Activated T-cell treated with anti-CD3 and anti-CD28 coated beads, Interleukin-2, amount 50 U/mL, for 24 hours (primary cell): ENCODE data around the gene KRTAP10-2.

Experiments used
- DNase-seq: peaks from one replicate; pipeline ENCODE4 v3.0.0-alpha.2; 2020
- H3K27ac Mint-ChIP-seq: 2 replicates; pipeline ENCODE4 v1.8.0; 2020; ENCODE audit warnings: mild to moderate bottlenecking, mixed read lengths
- H3K27me3 Mint-ChIP-seq: 2 replicates; pipeline ENCODE4 v1.8.0; 2020; ENCODE audit warnings: mixed read lengths
- H3K36me3 Mint-ChIP-seq: 2 replicates; pipeline ENCODE4 v1.8.0; 2020; ENCODE audit warnings: low read depth, mixed read lengths
- H3K4me1 Mint-ChIP-seq: 2 replicates; pipeline ENCODE4 v1.8.0; 2020; ENCODE audit warnings: low read depth, mixed read lengths
- H3K4me3 Mint-ChIP-seq: 2 replicates; pipeline ENCODE4 v1.8.0; 2020; ENCODE audit warnings: mild to moderate bottlenecking, moderate library complexity, mixed read lengths
- H3K9me3 Mint-ChIP-seq: 2 replicates; pipeline ENCODE4 v1.8.0; 2020; ENCODE audit warnings: mixed read lengths

KRTAP10-2 gene

DNA sequence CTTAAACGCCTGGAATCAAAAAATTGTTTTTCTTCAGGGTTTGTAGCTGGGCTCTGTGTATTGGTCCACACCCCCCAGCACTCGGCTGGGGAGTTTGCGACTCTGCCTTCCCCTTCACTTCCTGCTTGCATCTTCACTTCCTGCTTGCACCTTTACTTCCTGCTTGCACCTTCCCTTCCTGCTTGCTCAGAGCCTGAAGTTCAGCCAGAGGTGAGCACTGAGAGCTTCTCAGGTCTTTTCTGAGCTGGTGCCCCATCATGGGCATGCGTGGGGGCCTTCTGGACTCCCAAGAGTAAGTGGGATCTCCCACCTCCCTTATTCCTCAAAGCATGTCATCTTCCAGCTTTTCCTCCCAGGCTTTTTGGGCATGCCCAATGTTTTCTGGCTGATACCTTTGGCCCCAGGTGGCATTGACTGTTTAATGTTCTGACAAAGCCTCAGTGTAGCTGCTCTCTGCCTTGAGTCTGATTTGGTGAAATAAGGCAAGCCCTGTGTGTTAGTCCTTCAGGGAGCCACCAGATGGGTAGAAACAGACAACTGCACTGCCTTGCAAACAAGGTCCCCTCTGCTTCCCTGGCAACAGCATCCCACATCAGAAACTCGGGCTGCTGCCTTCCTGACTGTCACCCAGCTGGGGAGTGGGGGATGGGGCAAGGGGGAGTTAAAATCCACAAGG, 3.5 kb downstream of the KRTAP10-2 start:
- H3K36me3 Mint-ChIP-seq: peaks cover 18% of the 10 kb centered on the region
- peaks cover 15% of the 10 kb centered on the region for H3K9me3 Mint-ChIP-seq
- H3K4me3 Mint-ChIP-seq: peak overlapping the region; percentile 53
- no peaks in the 10 kb centered on the region for H3K27me3 Mint-ChIP-seq
- peak; percentile 52 for DNase-seq
- H3K27ac Mint-ChIP-seq: peak overlapping the region; percentile 91
- H3K4me1 Mint-ChIP-seq: peaks cover 24% of the 10 kb centered on the region

DNA sequence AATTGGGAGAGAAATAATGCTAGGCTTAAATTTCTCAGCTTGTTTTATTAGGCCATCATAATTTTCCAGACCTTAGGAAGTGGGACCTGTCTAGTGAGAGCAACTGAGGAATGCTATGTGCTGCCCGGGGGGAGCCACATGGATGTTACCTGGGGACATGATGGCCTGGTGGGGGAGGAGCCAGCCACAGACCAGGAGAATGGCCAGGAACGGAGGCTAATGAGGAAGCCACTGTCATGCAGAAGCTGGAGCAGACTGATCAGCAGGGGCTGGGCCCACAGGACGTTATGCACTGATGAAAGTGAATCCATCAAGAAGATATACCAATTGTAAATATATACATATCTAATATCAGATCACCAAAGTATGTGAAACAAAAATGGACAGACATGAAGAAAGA, 6.7 kb downstream of the KRTAP10-2 start:
- no peak overlapping the region for H3K4me3 Mint-ChIP-seq

DNA sequence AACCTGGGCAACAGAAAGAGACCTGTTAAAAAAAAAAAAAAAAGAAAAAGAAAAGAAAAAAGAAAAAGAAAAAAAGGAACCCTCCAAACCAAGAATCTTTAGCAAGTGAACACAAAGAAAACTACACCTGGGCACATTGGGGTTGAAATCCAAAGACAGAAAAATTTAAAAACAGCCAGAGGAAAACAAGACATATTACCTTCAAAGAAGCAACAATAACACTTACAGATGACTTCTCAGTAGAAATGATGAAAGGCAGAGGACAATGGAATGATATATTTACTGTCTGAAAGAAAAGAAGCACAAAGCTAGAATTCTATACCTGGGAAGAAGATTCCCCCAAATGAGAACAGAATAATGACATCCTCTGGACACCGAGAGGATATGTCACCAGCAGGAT, 8.6 kb downstream of the KRTAP10-2 start:
- Mint-ChIP-seq H3K27me3 (no peaks in the 10 kb centered on the region), H3K4me1 (peaks cover 9% of the 10 kb centered on the region), H3K4me3 (no peak overlapping the region), H3K9me3 (peaks cover 14% of the 10 kb centered on the region), H3K27ac (no peak overlapping the region), H3K36me3 (peaks cover 16% of the 10 kb centered on the region)
- no peak for DNase-seq

More for the DNA sequence above, 6.7 kb downstream of the KRTAP10-2 start:
- Mint-ChIP-seq H3K9me3 (peaks cover 15% of the 10 kb centered on the region), H3K27me3 (no peaks in the 10 kb centered on the region), H3K36me3 (peaks cover 18% of the 10 kb centered on the region), H3K4me1 (peaks cover 24% of the 10 kb centered on the region), H3K27ac (no peak overlapping the region)
- no peak for DNase-seq

DNA sequence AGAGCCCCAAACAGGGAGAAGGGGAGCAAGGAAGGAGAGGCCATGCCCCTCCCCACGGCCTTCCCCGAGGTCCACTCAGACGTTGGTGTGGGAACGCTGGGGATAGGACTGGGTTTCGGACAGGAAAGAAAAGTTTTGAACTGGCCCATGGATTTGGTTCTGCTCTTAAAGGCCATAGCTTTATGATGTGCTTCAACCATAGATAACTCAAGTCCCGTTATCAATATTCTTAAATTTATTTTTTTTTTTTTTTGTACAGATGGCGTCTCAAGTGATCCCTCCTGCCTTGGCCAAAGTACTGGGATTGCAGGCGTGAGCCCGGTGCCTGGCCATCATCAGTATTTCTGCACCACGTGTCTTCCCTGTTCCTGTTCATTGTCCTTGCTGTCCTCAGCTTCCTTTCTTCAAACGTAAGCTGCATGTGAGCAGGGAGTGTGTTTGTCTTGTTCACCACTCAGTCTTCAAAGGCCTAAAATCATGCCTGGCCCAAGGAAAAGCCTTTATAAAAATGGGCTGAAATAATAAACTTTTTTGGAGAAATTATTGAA, 10.5 kb downstream of the KRTAP10-2 start:
- Mint-ChIP-seq H3K4me3 (no peak overlapping the region), H3K27ac (no peak overlapping the region), H3K9me3 (peaks cover 5% of the 10 kb centered on the region), H3K36me3 (peaks cover 4% of the 10 kb centered on the region), H3K27me3 (no peaks in the 10 kb centered on the region), H3K4me1 (no peaks in the 10 kb centered on the region)
- no peak for DNase-seq

GRCh38 chr21:44539991-44540666, 11.2 kb downstream of the KRTAP10-2 start, which contains the start of gene KRTAP10-1:
Gene KRTAP10-1 (minus strand): TSS chr21:44540195. CDS start chr21:44540150, 45 bp downstream.
- DNase-seq: no peak
- Mint-ChIP-seq H3K36me3 (no peaks in the 10 kb centered on the region), H3K27me3 (no peaks in the 10 kb centered on the region), H3K4me3 (no peak within 1 kb of the TSS), H3K4me1 (no peaks in the 10 kb centered on the region), H3K27ac (no peak within 1 kb of the TSS), H3K9me3 (no peaks in the 10 kb centered on the region)

- H3K9me3 Mint-ChIP-seq: no peaks in the 10 kb centered on the region
- no peaks in the 10 kb centered on the region for H3K27me3 Mint-ChIP-seq
- H3K27ac Mint-ChIP-seq: no peak overlapping the region
These were observed 12.3 kb downstream of the KRTAP10-2 start for GRCh38 chr21:44539046-44539445.

DNA sequence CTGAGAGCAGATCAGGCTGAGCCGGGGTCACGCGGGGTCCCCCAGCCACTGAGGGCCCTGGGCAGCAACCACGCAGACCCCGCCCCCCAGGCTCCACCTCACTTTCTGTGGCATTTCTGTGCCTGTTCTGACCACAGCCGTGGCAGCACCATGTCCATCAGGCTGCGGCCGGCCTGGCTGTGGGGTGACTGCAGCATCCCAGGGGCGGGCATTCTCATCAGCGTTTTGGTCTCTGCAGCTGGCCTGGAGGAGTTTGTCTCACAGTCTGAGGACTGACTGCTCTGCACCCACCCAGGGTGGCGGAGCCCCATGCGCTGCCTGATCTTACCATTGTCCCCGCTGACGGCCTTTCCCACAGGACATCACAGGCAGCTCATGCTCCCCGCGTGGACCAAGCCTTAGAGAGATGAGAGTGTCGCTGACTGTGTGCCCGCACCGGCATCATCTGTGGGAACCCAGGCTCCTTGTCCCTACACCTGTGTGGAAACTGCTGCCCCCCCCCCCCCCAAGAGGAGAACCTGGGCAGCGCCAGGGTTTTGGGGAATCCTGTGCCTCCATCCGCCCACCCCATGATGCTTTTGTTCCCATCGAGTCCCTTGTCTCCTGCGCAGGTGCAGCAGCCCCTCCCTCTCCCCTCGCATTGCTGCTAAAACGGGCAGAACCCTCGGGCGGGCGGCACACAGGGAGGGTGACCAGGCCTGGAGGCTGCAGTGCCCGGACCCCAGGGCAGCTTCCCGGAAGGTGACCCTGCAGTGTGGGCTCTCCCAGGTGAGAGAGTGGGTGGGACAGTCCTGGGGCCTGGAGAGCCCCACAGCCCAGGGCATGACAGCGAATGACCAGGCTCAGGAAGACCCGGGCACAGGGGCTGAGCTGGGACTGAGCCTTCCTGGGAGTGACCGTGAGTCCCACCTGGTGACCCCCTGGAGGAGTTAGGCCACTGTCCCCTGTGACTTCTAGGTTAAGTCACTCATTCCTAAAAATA, 13.1 kb downstream of the KRTAP10-2 start:
- Mint-ChIP-seq H3K4me3 (no peak overlapping the region), H3K4me1 (no peaks in the 10 kb centered on the region), H3K27ac (no peak overlapping the region), H3K36me3 (no peaks in the 10 kb centered on the region), H3K27me3 (no peaks in the 10 kb centered on the region), H3K9me3 (no peaks in the 10 kb centered on the region)
- DNase-seq: no peak

More at GRCh38 chr21:44539046-44539445, 12.3 kb downstream of the KRTAP10-2 start:
- no peak for DNase-seq
- H3K4me1 Mint-ChIP-seq: no peaks in the 10 kb centered on the region
- H3K4me3 Mint-ChIP-seq: no peak overlapping the region
- H3K36me3 Mint-ChIP-seq: no peaks in the 10 kb centered on the region

GRCh38 chr21:44535963-44536362, 15.3 kb downstream of the KRTAP10-2 start:
- H3K4me1 Mint-ChIP-seq: no peaks in the 10 kb centered on the region
- no peaks in the 10 kb centered on the region for H3K9me3 Mint-ChIP-seq
- no peaks in the 10 kb centered on the region for H3K27me3 Mint-ChIP-seq
- no peak overlapping the region for H3K27ac Mint-ChIP-seq
- DNase-seq: no peak
- H3K4me3 Mint-ChIP-seq: no peak overlapping the region
- H3K36me3 Mint-ChIP-seq: no peaks in the 10 kb centered on the region

DNA sequence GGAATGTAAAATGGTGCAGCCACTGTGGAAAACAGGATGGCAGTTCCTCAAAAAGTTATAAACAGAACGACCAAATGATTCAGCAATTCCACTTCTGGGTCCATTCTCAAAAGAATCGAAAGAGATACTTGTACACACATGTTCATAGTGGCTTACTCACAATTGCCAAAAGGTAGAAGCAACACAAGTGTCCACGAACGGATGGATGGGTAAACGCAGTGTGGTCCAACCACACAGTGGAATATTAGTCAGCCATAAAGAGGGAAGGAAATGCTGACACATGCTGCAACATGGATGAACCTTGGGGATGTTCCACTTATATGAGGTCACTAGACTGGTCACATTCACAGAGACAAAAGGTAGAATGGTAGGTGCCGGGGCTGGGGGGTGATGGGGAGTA, 16.6 kb downstream of the KRTAP10-2 start:
- H3K36me3 Mint-ChIP-seq: no peaks in the 10 kb centered on the region
- no peaks in the 10 kb centered on the region for H3K4me1 Mint-ChIP-seq
- no peaks in the 10 kb centered on the region for H3K27me3 Mint-ChIP-seq
- H3K4me3 Mint-ChIP-seq: no peak overlapping the region
- H3K9me3 Mint-ChIP-seq: no peaks in the 10 kb centered on the region
- H3K27ac Mint-ChIP-seq: peak overlapping the region; percentile 3
- peak; percentile 7 for DNase-seq

DNA sequence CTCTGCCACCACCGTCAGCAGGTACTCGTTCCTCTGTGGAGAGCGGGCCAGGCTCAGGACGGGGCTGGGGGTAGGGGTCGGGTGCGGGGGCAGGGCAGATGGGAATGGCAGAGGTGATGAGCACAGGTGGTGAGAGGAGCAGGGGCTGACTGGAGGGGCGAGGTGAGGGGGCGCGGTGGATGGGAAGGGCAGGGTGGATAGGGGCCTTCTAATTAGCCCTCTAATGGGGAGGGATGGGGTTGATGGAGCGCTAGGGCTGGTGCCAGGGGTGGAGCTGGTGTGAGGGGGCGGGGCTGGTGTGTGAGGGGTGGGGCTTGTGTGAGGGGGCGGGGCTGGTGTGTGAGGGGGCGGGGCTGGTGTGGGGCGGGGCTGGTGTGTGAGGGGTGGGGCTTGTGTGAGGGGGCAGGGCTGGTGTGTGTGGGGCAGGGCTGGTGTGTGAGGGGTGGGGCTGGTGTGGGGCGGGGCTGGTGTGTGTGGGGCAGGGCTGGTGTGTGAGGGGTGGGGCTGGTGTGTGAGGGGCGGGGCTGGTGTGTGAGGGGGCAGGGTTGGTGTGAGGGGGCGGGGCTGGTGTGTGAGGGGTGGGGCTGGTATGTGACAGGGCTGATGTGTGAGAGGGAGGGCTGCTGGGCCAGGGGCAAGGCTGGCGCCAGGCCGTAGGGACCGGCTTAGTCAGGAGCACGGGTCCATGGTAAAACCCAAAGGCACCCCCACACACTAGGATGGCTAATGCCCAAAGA, 17.2 kb downstream of the KRTAP10-2 start:
- H3K4me3 Mint-ChIP-seq: no peak overlapping the region
- H3K9me3 Mint-ChIP-seq: no peaks in the 10 kb centered on the region
- H3K36me3 Mint-ChIP-seq: no peaks in the 10 kb centered on the region
- no peaks in the 10 kb centered on the region for H3K27me3 Mint-ChIP-seq
- H3K27ac Mint-ChIP-seq: no peak overlapping the region
- DNase-seq: peak; percentile 19
- H3K4me1 Mint-ChIP-seq: no peaks in the 10 kb centered on the region

DNA sequence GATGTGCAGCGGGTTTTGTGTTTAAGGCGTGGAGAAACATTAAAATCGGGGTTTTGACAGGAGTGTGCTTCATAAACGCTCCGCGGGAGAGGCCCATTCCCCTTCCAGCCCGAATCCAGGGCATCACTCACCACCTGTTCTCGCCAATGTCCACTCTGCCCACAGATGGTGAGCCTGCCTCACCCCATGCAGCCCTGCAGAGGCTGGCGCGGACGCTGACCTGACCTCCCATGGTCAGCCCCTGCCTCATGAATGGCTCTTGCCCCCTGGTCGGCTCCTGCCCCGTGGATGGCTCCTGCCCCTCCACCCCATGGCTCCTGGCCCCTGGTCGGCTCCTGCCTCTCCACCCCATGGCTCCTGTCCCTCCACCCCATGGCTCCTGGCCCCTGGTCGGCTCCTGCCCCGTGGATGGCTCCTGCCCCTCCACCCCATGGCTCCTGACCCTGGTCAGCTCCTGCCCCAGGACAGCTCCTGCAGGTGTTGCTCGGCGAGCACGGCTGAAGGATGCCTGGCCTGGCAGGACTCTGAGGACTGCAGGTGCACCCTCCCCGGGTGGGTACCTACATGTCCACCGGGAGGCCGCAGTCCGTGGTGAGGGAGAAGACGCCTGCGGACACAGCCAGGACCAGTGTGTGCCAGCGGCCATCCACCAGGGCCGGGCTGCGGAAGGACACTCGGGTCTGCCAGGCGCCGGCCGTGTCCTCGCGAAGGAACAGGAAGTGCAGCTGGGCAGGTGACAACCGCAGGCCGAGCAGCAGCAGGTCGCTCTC, 18.0 kb downstream of the KRTAP10-2 start:
- H3K27ac Mint-ChIP-seq: no peak overlapping the region
- no peaks in the 10 kb centered on the region for H3K27me3 Mint-ChIP-seq

GRCh38 chr21:44532712-44533111, 18.6 kb downstream of the KRTAP10-2 start:
- no peak overlapping the region for H3K4me3 Mint-ChIP-seq
- no peaks in the 10 kb centered on the region for H3K9me3 Mint-ChIP-seq
- H3K36me3 Mint-ChIP-seq: no peaks in the 10 kb centered on the region
- DNase-seq: peak; percentile 19
- no peaks in the 10 kb centered on the region for H3K4me1 Mint-ChIP-seq
- no peak overlapping the region for H3K27ac Mint-ChIP-seq
- no peaks in the 10 kb centered on the region for H3K27me3 Mint-ChIP-seq

More for the DNA sequence above, 18.0 kb downstream of the KRTAP10-2 start:
- Mint-ChIP-seq H3K4me3 (no peak overlapping the region), H3K4me1 (no peaks in the 10 kb centered on the region), H3K36me3 (no peaks in the 10 kb centered on the region), H3K9me3 (no peaks in the 10 kb centered on the region)
- DNase-seq: peak; percentile 19
